Loucy (cell line): Measurements from ENCODE around the gene ADRM1.

ENCODE experiments used
- EZH2phosphoT487 ChIP-seq: fragments of 200-600 bp; IDR thresholded peaks from 2 replicates; pipeline ENCODE4 v1.6.1; 2018; ENCODE audit warnings: antibody characterized with exemption, mild to moderate bottlenecking, moderate library complexity, borderline replicate concordance
- TF ChIP-seq, protein P1 (sequence below): fragments of 200-600 bp; sonication (generic); conservative IDR thresholded peaks from 2 replicates; pipeline ENCODE4 v1.5.1; 2014; ENCODE audit warnings: mild to moderate bottlenecking, antibody characterized with exemption, low read length

DNA sequence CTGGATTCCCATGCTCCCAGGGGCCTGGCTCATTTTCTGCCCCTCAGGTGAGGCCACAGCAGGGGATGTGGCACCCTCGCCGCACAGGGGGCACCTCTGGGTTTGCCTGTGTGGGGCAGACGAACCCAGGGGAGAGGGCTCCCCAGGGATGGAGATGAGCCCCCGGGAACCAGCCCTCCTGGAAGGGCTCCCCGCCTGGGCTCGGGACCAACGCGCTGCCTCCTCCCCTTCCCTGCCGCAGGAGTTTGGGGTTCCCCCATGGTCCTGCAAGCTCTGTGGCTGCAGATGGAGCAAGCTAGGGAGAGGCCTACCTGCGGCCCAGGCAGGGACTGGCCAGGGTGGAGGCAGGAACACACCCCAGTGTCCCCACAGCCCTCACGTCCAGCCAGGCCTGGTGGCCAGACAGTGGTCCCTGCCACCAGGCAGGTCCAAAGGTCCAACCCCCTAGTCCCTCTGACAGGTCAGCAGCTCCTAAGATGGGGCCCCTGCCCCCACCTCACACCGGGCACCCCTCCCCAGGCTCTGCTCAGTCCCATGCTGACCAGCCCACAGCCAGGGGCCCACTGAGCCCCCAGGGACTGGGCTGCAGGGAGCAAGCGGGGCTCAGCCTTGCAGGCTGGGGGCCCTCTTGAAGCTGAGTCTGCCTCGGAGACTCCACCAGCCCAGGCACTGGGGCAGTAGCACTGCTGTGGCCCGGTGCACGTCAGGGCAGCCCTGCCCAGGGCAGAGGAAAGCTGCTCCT, 50.7 kb downstream of the ADRM1 start:
- TF ChIP-seq, protein P1, sequence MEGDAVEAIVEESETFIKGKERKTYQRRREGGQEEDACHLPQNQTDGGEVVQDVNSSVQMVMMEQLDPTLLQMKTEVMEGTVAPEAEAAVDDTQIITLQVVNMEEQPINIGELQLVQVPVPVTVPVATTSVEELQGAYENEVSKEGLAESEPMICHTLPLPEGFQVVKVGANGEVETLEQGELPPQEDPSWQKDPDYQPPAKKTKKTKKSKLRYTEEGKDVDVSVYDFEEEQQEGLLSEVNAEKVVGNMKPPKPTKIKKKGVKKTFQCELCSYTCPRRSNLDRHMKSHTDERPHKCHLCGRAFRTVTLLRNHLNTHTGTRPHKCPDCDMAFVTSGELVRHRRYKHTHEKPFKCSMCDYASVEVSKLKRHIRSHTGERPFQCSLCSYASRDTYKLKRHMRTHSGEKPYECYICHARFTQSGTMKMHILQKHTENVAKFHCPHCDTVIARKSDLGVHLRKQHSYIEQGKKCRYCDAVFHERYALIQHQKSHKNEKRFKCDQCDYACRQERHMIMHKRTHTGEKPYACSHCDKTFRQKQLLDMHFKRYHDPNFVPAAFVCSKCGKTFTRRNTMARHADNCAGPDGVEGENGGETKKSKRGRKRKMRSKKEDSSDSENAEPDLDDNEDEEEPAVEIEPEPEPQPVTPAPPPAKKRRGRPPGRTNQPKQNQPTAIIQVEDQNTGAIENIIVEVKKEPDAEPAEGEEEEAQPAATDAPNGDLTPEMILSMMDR, result no peak
- no peak for TF ChIP-seq EZH2phosphoT487
